ENCODE results near the gene NLRX1.
"Not testable (repeated sequence)": the region's sequence is repeated elsewhere in the genome, so short reads cannot be mapped to it uniquely, and the experiment has no call there.

The NLRX1 gene

GRCh38 chr11:119155733-119156492, 12.6 kb upstream of the NLRX1 start:
- DNase-seq, result peak; percentile 72

- DNase-seq, result no peak
These were observed 12.0 kb upstream of the NLRX1 start for GRCh38 chr11:119156496-119156895.

DNA sequence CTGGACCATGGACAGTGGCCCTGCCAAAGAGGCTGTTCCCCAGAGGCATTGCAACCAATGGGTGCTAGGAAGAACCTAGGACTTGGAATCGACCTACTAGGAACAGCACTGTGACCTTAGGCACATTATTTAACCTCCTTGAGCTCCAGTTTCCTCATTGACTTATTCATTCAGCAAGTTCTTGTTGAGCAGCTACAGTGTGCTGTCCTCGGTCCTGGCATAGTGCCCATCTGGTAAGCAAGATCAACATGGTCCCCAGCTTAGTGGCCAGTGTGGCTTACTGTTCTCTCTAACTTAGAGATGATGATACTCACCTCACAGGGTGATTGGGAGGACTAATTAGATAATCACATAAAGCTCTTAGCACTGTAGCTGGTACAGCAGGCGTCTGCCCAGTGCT, 11.5 kb upstream of the NLRX1 start:
- peak; percentile 60 for DNase-seq

- no peak for DNase-seq
These were observed 10.1 kb upstream of the NLRX1 start for GRCh38 chr11:119158467-119158866.

- no peak for DNase-seq
These were observed 8.4 kb upstream of the NLRX1 start for GRCh38 chr11:119160151-119160550.

GRCh38 chr11:119161871-119162270, 6.7 kb upstream of the NLRX1 start:
- no peak for DNase-seq

GRCh38 chr11:119166368-119167076, 2.0 kb upstream of the NLRX1 start:
- no peak for DNase-seq

- not testable (repeated sequence) for DNase-seq
These were observed 1.5 kb upstream of the NLRX1 start for GRCh38 chr11:119167077-119167458.

GRCh38 chr11:119167933-119168332, 592 bp upstream of the NLRX1 start:
- no peak for DNase-seq

DNA sequence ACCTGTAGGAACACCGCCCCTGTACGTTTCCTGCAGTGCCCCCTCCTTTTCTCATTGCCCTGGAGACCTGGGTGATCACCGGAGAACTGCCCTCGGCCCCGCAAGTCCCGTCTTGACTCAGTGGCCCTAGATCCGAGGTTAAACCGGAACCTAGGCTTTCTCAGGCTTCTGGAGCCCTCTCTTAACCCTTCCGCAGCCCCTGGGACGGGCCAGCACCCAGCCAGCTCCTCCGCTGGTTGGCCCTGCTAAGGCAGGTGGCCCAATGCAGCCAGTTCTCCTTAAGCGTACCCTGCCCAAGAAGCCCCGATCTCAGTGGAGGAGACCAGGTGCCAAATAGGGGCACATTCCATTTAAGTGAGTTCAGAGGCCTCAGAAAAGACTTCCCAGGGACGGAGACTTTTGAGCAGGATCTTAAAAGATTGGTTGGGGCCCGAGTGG, 776 bp downstream of the NLRX1 start:
- peak; percentile 79 for DNase-seq

DNA sequence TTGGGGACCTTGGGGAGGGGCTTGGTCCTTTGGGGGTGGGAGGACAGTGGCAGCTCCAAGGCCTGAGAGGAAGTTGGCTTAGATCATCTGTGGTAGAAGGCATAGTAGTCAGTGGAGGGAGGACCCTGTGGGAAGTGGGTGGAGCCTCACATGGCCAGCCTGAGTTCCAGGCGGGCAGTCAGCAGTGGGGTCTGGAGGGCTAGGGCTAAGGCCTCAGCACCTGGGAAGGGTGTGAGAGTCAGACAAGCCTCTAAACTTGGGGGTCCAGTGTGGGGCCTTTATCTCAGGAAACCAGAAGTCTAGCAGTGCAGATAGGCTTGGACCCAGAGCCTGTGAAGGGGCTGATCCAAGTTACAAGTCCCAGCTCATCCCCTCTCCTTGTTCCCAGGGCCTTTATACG, 4.0 kb downstream of the NLRX1 start:
- peak; percentile 77 for DNase-seq

DNA sequence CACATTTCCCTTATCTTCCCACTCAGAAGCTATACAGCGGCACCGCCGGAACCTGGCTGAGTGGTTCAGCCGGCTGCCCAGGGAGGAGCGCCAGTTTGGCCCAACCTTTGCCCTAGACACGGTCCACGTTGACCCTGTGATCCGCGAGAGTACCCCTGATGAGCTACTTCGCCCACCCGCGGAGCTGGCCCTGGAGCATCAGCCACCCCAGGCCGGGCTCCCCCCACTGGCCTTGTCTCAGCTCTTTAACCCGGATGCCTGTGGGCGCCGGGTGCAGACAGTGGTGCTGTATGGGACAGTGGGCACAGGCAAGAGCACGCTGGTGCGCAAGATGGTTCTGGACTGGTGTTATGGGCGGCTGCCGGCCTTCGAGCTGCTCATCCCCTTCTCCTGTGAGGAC, 4.9 kb downstream of the NLRX1 start:
- DNase-seq, result no peak

DNA sequence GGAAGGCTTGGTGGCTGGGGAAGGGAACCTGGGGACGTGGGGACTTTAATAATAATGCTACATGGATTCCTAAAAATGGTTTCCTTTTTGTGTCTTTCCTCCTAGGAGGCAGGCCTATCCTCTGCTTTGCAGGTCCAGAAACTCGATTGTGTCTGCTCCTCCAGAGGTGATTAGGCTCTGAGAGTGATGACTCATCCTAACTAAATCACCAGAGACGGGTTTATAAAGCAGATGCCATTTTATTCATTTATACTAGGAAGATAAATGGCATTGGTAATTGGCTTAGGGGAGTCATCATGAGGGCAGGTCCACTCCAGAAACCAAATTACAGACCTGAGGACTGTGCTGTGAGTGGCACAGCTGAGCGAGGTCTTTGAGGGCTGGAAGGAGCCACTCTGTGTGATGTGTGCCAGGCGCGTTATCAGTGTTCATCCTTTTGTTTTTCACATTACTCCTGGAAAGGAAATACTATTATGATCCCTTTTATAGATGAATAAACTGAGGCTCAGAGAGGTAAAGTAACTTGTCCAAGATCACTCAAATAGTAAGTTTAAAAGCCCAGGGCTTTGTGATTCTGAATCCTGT, 7.1 kb downstream of the NLRX1 start:
- DNase-seq, result no peak

DNA sequence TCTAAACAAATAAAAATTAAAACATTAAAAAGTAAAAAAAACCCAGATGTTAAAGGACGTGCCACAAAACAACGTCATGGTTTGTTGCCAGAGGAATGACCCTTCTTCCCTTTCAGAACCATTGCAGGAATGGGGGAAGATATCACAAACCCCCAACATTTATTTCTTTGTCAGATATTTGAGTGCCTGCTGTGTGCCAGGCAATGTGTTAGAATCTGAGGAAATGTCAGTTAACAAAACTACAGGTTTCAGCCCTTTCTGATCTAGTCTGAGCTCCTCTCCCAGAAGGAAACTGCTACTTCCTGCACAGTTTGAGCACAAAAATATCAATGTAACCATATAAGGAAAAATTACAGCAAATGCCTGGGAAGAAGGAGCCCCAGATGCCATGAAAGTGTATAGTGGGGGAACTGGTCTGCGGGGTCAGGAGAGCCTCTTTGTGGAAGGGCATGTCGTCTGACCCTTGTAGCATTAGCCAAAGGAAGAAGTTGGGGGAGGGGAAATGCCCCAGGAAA, 9.7 kb downstream of the NLRX1 start:
- no peak for DNase-seq

DNA sequence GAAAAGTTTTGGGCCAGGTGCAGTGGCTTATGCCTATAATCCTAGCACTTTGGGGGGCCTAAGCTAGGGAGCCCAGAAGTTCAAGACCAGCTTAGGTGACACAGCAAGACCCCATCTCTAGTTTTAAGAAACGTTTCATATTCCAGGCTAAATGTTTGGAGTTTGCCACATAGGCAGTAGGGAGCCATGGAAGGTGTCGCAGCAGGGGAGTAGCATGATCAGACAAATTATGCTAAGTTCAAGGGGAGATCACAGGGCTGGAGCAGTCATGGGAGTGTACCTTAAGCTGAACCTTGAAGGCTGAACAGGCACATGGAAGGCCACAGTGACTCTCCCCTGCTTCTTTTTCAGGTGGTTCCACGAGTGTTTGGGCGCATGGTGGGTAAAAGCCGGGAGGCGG, 10.8 kb downstream of the NLRX1 start:
- DNase-seq, result no peak

GRCh38 chr11:119179983-119180382, 11.5 kb downstream of the NLRX1 start:
- no peak for DNase-seq

DNA sequence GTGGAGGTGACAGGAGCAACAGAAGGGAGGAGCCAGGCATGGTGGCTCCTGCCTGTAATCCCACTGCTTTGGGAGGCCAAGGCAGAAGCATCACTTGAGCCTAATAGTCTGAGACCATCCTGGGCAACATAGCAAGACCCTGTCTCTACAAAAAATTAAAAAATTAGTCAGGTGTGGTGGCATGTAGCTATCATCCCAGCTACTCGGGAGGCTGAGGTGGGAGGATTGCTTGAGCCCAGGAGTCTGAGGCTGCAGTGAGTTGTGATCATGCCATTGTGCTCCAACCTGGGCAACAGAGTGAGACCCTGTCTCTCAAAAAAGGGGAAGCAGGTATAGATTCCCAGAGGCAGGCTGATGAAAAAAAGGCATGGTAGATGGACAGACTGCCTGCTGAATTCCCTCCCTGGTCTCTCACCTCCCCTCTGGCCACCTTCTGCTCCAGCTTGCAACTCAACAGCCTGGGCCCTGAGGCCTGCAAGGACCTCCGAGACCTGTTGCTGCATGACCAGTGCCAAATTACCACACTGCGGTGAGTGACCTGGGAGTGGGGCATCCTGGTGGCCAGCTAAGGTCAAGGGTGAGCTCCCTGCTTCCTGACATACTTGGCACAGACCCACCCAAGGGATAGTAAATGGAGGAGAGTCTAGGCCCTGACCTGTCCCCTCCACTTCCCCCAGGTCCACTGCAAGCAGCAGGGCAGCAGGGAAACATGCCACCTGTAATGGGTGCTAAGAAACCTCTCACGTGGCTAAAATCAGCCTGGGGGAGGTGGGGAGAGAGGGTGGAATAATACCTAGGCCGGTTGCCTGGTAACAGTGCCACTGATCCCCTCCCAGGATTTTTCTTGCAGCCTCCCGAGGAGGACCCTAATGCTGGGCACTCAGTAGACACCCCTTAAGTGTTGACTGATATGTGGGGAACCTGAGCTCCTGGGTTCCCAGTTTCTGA, 12.5 kb downstream of the NLRX1 start:
- DNase-seq, result no peak

GRCh38 chr11:119181677-119182412, 13.3 kb downstream of the NLRX1 start:
- DNase-seq, result no peak

DNA sequence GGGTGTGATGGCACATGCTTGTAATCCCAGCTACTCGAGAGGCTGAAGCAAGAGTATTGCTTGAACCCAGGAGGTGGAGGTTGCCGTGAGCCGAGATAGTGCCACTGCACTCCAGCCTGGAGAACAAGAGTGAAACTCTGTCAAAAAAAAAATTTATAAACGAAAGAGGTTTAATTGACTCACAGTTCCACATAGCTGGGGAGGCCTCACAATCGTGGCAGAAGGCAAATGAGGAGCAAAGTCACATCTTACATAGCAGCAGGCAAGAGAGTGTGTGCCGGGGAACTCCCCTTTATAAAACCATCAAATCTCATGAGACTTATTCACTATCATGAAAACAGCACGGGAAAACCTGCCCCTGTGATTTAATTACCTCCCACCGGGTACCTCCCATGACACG, 15.9 kb downstream of the NLRX1 start:
- DNase-seq, result not testable (repeated sequence)

GRCh38 chr11:119185981-119186634, 17.6 kb downstream of the NLRX1 start:
- DNase-seq, result no peak

DNA sequence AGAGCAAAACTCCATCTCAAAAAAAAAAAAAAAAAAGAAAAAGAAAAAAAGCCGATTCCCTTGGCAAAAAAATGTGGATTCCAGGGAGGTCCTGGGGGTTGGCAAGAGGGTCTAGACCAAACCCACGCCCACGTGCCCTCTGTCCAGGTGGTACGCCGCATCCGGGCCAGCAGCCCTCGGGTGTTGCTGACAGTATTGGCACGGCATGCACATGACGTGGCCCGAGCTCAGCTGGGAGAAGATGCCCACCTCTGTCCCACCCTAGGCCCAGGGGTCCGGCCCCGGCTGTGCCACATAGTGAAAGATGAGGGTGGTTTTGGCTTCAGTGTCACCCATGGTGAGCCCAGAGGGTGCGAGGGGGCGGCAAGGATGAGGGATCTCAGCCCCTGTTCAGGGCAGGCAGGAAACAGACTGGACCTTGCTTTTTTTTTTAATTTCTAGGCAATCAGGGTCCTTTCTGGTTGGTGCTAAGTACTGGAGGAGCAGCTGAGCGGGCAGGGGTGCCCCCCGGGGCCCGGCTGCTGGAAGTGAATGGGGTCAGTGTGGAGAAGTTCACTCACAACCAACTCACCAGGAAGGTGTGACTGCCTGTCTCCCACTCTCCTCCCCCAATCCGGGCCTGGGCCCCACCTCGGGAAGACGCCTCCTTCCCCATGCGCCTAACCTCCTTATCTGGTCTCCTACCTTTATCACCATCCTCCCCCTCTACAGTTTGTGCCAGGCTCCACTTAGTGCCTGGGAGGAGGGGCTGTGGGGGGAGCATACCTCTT, 18.8 kb downstream of the NLRX1 start:
- no peak for DNase-seq

Data from hematopoietic multipotent progenitor cell treated with erythropoietin and hydrocortisone succinate and interleukin-3 and kit ligand, for 4 days (in vitro differentiated cells).